HUES48 (cell line): ENCODE results near the gene CXXC5.
A peak's percentile ranks its signal among the peaks of the same experiment; 100 is the strongest.

Experiments used
- H3K27ac ChIP-seq: one replicate; pipeline ENCODE4 v1.7.0; 2013; ENCODE audit warnings: low read depth, low read length, inconsistent platforms
- H3K27me3 ChIP-seq: 2 replicates; pipeline ENCODE4 v1.6.1; 2013; ENCODE audit warnings: mild to moderate bottlenecking, low read length; ENCODE audit not compliant: control insufficient read depth, insufficient read depth
- H3K36me3 ChIP-seq: 2 replicates; pipeline ENCODE4 v1.6.1; 2013; ENCODE audit warnings: low read length; ENCODE audit not compliant: control insufficient read depth, insufficient read depth
- H3K4me1 ChIP-seq: 2 replicates; pipeline ENCODE4 v1.6.1; 2013; ENCODE audit warnings: mild to moderate bottlenecking, low read length; ENCODE audit not compliant: control insufficient read depth, insufficient read depth
- H3K4me3 ChIP-seq: 2 replicates; pipeline ENCODE4 v1.5.1; 2013; ENCODE audit warnings: mild to moderate bottlenecking, low read depth, low read length
- H3K9ac ChIP-seq: 2 replicates; pipeline ENCODE4 v1.6.1; 2013; ENCODE audit warnings: mild to moderate bottlenecking, low read depth, low read length, moderate library complexity
- H3K9me3 ChIP-seq: 2 replicates; pipeline ENCODE4 v1.6.1; 2013; ENCODE audit warnings: low read length; ENCODE audit not compliant: control insufficient read depth, insufficient read depth

CXXC5 gene

DNA sequence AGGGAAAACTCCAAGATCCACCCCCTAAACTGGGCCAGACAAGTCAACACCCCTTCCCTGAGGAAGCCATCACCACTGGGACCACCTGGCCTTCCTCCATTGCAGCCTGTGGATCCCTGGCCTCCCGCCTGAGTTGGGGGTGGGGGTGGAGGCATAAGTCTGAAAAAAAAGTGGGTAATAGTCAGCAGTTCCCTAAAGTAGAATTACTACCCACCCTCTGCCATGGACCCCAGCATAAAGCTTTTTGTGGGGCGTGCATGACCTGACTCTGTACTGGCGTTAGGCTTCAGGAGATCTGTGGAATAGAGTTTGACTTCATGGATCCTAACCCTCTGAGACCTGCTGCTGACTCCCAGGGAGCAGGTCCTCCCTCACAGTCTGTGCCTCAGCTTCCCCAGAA lies 2.0 kb upstream of the CXXC5 start:
- Histone ChIP-seq H3K9ac (no peak overlapping the region), H3K4me3 (no peak overlapping the region), H3K27me3 (peaks cover 47% of the 10 kb centered on the region), H3K9me3 (no peaks in the 10 kb centered on the region), H3K4me1 (peaks cover 43% of the 10 kb centered on the region), H3K36me3 (no peaks in the 10 kb centered on the region), H3K27ac (no peak overlapping the region)

- Histone ChIP-seq H3K9me3 (no peaks in the 10 kb centered on the region), H3K4me3 (peak overlapping the region; percentile 76), H3K27me3 (peaks cover 47% of the 10 kb centered on the region), H3K4me1 (peaks cover 41% of the 10 kb centered on the region), H3K36me3 (no peaks in the 10 kb centered on the region), H3K9ac (no peak overlapping the region), H3K27ac (no peak overlapping the region)
These were observed 1.1 kb upstream of the CXXC5 start for GRCh38 chr5:139646912-139647505.

DNA sequence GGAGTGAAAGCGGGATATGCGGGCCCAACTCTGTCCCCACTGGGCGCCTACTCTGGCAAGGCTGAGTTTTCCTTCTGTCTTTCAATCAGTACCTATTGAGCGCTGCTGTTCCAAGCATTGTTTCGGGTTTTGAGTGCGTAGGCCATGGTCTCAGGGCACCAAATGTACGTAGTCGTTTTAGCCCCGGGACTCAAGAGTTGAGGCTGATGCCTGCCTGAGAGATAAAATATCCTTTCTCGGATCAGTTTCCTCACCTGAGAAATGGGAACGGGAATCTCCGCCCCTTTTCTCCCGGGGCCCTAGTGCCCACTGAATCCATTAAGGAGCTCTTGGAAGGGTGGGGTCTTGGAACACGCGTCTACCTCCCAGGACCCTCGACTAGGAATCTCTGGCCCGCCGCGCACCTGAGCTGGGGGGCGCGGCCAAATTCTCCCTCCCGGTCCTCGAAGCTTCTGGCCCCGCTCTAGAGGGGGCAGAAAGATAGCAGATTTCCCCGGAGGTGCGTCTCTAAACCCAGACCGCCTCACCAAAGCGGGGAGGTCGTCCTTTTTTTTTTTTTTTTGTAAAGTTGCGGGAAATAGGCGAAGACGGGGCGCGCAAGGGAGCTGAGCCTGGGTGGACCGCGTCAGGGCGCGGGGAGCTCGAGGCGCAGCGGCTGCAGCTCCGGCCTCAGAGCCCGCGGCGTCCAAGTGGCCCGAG lies 494 bp upstream of the CXXC5 start:
- H3K36me3 ChIP-seq = no peaks in the 10 kb centered on the region
- no peaks in the 10 kb centered on the region for H3K9me3 ChIP-seq
- peak overlapping the region; percentile 93 for H3K27ac ChIP-seq
- H3K9ac ChIP-seq = no peak overlapping the region
- peaks cover 43% of the 10 kb centered on the region for H3K4me1 ChIP-seq
- peak overlapping the region; percentile 76 for H3K4me3 ChIP-seq
- H3K27me3 ChIP-seq = peaks cover 44% of the 10 kb centered on the region

- Histone ChIP-seq H3K27ac (peak overlapping the region; percentile 93), H3K4me1 (peaks cover 49% of the 10 kb centered on the region), H3K4me3 (peak overlapping the region; percentile 76), H3K9ac (peak overlapping the region; percentile 68; the same call in 1 of the 2 replicates), H3K36me3 (no peaks in the 10 kb centered on the region), H3K9me3 (no peaks in the 10 kb centered on the region), H3K27me3 (peaks cover 33% of the 10 kb centered on the region)
These were observed 1.2 kb downstream of the CXXC5 start for GRCh38 chr5:139649082-139649991.

GRCh38 chr5:139650031-139650688 lies 2.0 kb downstream of the CXXC5 start:
- Histone ChIP-seq H3K4me3 (peak overlapping the region; percentile 76), H3K27me3 (peaks cover 25% of the 10 kb centered on the region), H3K4me1 (peaks cover 57% of the 10 kb centered on the region), H3K9ac (peak overlapping the region; percentile 68), H3K9me3 (no peaks in the 10 kb centered on the region), H3K36me3 (no peaks in the 10 kb centered on the region), H3K27ac (peak overlapping the region; percentile 93)

DNA sequence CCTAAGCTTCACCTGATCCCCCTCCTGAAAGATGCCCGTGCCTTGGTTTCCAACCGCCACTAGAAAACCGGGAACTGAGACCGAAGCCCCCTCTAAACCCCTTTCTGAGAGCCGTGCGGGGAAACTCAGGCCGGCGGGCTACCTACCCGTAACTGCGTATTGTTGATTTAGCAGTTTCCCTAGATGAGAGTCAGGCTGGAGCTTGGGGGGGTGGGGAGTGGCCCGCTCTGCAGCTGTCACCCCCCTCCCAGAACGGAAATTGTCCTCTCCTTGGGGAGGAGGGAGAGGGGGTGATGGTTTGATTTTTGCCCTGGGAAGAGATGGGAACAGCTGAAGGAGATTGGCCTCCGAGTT lies 2.5 kb downstream of the CXXC5 start:
- H3K4me1 ChIP-seq = peaks cover 57% of the 10 kb centered on the region
- no peaks in the 10 kb centered on the region for H3K36me3 ChIP-seq
- H3K27ac ChIP-seq = peak overlapping the region; percentile 93
- H3K4me3 ChIP-seq = peak overlapping the region; percentile 76
- no peak overlapping the region for H3K9ac ChIP-seq
- H3K9me3 ChIP-seq = no peaks in the 10 kb centered on the region
- H3K27me3 ChIP-seq = peaks cover 20% of the 10 kb centered on the region

DNA sequence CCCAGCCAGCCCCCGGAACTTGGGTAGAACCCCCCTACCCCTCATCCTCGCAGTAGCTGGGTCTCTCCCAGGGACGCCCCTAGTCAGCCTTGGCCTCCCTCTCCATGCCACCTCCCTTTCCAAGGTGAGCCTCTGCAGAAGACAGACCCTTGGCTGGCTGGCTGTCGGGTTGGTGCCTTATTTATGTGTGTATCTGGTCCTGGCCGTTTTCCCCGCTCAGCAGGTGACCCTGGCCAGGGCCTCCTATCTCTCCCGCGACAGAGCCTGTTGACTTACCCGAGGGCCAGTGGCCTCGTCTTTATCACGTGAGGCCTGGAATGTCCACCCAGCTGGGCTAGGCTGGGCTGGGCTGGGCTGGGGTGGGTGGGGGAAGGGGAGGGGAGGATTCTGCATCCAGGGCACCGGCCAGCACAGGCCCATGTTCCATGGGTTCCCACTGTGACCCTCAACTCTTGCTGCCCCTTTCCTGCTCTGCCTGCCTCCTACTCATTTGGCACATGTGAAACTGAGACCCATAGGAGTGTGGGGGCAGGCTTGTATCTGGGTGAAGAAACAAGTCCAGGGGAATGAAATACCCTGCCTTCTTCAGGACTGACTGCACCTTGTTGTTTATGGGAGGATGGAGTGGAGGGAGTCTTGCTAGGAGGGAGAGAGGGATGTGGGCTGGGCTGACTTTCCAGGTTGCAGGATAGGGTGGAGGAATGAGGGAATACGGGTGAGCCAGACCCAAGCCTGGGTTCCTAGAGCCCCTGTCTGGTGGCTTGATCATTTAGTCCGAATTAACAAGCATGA lies 3.1 kb downstream of the CXXC5 start:
- H3K4me3 ChIP-seq = peak overlapping the region; percentile 76
- peak overlapping the region; percentile 93 for H3K27ac ChIP-seq
- peaks cover 61% of the 10 kb centered on the region for H3K4me1 ChIP-seq
- no peak overlapping the region for H3K9ac ChIP-seq
- H3K36me3 ChIP-seq = no peaks in the 10 kb centered on the region
- H3K27me3 ChIP-seq = peaks cover 14% of the 10 kb centered on the region
- H3K9me3 ChIP-seq = no peaks in the 10 kb centered on the region

DNA sequence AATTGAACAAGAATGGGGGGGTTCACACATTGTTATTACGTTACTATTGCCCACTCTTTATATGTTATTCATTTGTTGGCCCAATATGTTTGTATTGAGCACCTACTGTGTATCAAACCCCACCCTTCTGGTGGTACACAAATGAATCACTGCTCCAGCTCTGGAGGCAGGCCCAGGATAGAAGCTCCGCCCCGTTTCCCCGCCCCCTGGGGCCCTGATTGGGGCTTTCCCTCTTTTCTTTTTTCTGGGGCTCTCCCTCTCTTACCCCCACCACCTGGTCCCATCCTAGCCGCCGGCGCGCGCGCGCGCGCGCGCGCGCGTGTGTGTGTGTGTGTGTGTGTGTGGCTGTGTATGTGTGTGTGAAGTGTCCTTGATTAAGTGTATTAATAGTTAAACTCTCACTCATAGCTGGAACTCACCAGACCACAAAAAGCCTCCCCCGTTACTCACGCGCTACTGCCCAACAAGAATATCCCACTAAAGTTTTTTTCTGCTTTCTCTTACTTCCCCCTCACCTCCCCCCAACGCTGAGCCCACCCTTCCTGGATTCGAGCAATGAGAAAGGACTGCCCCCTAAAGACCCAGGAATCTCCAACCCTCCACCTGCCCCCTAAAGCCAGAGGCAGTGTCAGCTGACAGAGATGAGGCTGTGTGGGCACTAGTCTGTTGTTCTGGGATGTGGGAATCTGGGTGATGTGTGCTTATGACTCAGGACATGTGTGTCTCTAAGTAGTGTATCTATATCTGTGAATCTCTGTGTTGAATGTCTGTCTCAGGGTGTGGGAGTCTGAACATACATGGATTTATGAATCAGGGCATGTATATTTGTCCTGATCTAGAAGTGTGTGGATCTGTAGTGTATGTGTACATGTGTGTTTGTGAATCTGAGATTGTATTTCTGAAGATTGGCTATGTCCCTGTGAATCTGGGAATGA lies 4.0 kb downstream of the CXXC5 start:
- Histone ChIP-seq H3K36me3 (no peaks in the 10 kb centered on the region), H3K9ac (no peak overlapping the region), H3K27me3 (peaks cover 6% of the 10 kb centered on the region), H3K27ac (peak overlapping the region; percentile 93), H3K4me1 (peaks cover 56% of the 10 kb centered on the region), H3K4me3 (peak overlapping the region; percentile 45), H3K9me3 (no peaks in the 10 kb centered on the region)

DNA sequence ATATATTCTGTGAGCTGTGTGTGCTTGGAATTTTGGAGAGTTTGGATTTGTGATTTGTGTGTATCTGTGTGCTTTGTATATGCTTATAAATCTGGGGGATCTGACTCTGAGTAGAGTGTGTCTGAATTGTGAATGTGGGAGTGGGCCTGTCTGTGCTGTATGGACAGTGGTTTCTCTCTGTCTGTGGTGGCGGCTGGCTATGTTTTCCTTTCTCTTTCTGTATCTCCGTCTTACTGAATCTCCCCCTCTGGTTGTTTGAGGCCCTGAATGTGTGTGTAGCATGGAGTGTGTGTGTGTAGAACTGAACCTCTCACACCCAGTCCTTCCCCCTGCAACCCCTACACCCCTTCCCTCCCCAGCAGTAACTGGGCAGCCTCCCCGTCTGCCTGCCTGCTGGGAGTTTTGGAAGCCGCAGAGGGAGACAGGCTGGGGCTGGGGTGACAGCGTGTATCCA lies 4.7 kb downstream of the CXXC5 start:
- Histone ChIP-seq H3K4me3 (no peak overlapping the region; the same call in 1 of the 2 replicates), H3K36me3 (no peaks in the 10 kb centered on the region), H3K9me3 (no peaks in the 10 kb centered on the region), H3K27ac (peak overlapping the region; percentile 29), H3K27me3 (no peaks in the 10 kb centered on the region; the same call in 1 of the 2 replicates), H3K4me1 (peaks cover 51% of the 10 kb centered on the region), H3K9ac (no peak overlapping the region)
